ENCODE measurements around the gene CPEB2.
"Not testable (repeated sequence)": the region's sequence is repeated elsewhere in the genome, so short reads cannot be mapped to it uniquely, and the experiment has no call there.

Gene CPEB2

DNA sequence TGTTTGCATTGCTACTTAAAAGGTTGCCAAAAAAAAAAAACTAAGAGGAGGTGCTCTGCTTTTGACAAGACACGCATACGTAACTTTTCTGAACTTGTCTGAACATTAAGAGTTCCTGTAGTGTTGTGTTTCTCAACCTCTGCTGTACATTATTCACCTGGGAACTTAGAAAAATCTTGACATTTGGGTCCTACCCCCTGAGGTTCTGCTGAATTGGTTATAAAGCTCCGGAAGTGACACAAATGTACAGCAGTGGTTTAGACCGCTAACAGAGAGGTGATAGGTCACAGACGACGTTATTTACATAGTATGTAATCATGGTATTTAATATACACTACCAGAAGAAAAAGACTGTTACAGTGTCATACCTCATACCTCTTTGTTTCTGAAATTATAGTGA is 61.1 kb downstream of the CPEB2 start:
- no peak for DNase-seq

DNA sequence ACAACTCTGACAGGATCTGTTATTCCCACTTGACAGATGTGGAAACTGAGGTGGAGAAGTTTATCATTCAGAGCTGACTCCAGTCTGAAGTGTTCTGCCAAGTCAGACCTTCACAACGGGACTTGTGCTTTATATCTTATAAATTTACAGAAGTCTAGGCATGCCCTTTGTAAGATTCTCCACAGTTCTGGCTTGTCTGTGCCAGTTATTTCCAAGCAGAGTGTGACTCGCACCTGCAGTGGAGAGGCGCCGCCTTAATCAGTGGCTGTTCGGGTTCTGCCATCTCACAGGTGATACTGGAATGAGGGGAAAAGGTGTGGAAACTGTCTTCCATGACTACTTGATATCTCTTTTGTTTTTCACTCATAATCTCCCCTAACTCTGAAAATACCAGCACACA is 63.2 kb downstream of the CPEB2 start:
- DNase-seq: no peak

- DNase-seq: no peak
Observed at GRCh38 chr4:15066140-15066539, 63.9 kb downstream of the CPEB2 start.

GRCh38 chr4:15068298-15068697 is 66.0 kb downstream of the CPEB2 start:
- no peak for DNase-seq

GRCh38 chr4:15075875-15076274 is 73.6 kb downstream of the CPEB2 start:
- DNase-seq: no peak

GRCh38 chr4:15077969-15078368 is 75.7 kb downstream of the CPEB2 start:
- DNase-seq: peak; percentile 11

- no peak for DNase-seq
Observed at GRCh38 chr4:15078682-15079642, 76.7 kb downstream of the CPEB2 start.

DNA sequence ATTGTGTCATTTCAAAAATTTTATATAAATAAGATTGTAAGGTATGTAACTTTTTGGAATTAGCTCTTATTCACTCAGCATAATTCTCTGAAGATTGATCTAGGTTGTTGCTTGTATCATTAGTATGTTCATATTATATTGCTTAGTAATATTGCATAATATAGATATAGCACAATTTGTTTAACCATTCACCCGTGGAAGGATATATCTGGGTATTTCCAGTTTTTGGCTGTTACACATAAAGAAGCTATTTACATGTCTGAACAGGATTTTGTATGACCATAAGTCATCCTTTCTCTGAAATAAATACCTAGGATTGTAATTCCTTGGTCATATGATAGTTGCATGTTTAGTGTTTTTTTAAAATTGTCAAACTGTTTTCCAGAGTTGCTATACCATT is 82.5 kb downstream of the CPEB2 start:
- no peak for DNase-seq

- DNase-seq: not testable (repeated sequence)
Observed at GRCh38 chr4:15085762-15086161, 83.5 kb downstream of the CPEB2 start.

GRCh38 chr4:15086259-15086658 is 84.0 kb downstream of the CPEB2 start:
- DNase-seq: not testable (repeated sequence)

DNA sequence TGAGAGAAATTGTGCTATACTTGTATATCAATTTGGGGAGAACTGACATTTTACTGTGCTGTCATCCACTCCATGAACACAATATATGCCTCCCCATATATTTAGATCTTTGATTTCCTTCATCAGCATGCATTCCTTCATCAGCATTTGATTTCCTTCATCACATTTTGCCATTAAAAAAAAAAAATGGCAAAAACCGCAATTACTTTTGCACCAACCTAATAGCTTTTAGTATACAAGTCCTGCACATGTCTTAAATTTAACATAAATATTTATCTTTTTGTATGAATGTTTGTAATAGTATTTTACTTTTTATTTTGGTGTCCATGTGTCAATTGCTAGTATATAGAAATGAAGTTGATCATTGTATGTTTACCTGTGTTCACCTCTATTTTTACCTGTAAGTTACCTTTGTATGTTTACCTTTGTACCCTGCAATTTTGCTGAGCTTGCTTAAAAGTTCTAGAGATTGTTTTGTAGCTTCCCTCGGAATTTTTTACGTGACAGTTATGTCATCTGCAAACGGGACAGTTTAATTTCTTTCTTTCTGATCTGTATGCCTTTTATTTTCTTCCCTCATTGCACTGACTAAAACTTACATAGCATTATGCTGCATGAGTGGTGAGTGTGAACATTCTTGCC is 86.2 kb downstream of the CPEB2 start:
- DNase-seq: no peak

GRCh38 chr4:15089979-15090378 is 87.7 kb downstream of the CPEB2 start:
- no peak for DNase-seq

- no peak for DNase-seq
Observed at GRCh38 chr4:15100380-15100779, 98.1 kb downstream of the CPEB2 start.

- no peak for DNase-seq
Observed at GRCh38 chr4:15100994-15101695, 98.9 kb downstream of the CPEB2 start.

DNA sequence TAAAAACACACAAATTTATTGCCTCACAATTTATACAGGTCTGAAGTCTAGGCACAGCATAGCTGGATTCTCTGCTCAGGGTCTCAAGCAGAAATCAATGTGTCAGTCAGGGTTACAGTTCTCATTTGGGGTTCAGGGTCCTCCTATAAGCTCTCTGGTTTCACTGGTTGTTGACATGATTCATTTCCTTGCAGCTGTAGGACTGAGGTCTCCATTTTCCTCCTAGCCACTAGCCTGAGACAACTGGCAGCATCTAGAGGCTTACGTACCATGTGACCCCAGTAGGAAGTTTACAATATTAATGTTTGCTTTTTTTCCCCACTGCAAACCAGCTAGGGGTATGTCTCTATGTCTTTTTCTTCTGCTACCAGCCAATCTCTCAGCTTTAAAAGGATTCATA is 102.5 kb downstream of the CPEB2 start:
- no peak for DNase-seq

DNA sequence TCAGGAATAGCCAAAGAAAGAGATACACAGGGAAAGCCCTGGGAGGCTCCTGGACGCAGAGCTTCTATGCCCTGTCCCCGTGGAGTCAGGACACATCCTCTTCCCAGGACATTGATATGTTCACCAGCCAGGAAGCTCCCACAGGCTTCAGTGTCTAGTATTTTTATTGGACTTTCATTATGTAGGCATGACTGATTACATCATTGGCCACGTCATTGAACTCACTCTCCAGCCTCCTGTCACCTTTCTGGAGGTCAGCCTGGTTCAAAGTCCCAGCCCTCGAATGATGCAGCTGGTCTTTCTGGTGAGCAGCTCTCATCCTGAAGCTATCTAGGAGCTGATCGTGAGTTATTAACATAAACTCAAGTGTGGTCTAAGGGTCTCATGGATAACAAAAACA is 104.1 kb downstream of the CPEB2 start:
- DNase-seq: no peak

GRCh38 chr4:15109600-15109999 is 107.3 kb downstream of the CPEB2 start:
- no peak for DNase-seq

- DNase-seq: no peak
Observed at GRCh38 chr4:15110120-15110571, 107.9 kb downstream of the CPEB2 start.

- DNase-seq: no peak
Observed at GRCh38 chr4:15116509-15117079, 114.3 kb downstream of the CPEB2 start.

- no peak for DNase-seq
Observed at GRCh38 chr4:15117270-15117946, 115.1 kb downstream of the CPEB2 start.

- no peak for DNase-seq
Observed at GRCh38 chr4:15118292-15118691, 116.0 kb downstream of the CPEB2 start.

Data from GF-D8 (cell line).